HL-60/S4 treated with retinoic acid at 250 ng/mL for 4 days and 3 days (cell line): ENCODE measurements around the gene POLR3K.
"Not testable (repeated sequence)": the region's sequence is repeated elsewhere in the genome, so short reads cannot be mapped to it uniquely, and the experiment has no call there.

ENCODE experiments used
- in situ Hi-C: fragments of 300-500 bp; cut with MboI; formaldehyde crosslinking; loops from 2 replicates; pipeline ENCODE4 v1.7.0; 2022; ENCODE audit warnings: low sequenced_read_pairs

Gene POLR3K

GRCh38 chr16:47234-47633 lies 6.2 kb downstream of the POLR3K start:
- in situ Hi-C loops = no loop called here

- in situ Hi-C loops = not testable (repeated sequence)
Measured at GRCh38 chr16:46510-46909, 6.9 kb downstream of the POLR3K start.

GRCh38 chr16:45454-45853 lies 8.0 kb downstream of the POLR3K start:
- in situ Hi-C loops = no loop called here

GRCh38 chr16:44655-45054 lies 8.8 kb downstream of the POLR3K start:
- in situ Hi-C loops = no loop called here

GRCh38 chr16:43294-43693 lies 10.1 kb downstream of the POLR3K start:
- in situ Hi-C loops = no loop called here

- in situ Hi-C loops = no loop called here
Measured at GRCh38 chr16:42691-43090, 10.7 kb downstream of the POLR3K start.

GRCh38 chr16:42069-42457 lies 11.3 kb downstream of the POLR3K start:
- in situ Hi-C loops = no loop called here

- in situ Hi-C loops = no loop called here
Measured at GRCh38 chr16:41439-42068, 11.9 kb downstream of the POLR3K start.

- in situ Hi-C loops = no loop called here
Measured at GRCh38 chr16:38941-39892, 14.2 kb downstream of the POLR3K start.

GRCh38 chr16:38206-38605 lies 15.2 kb downstream of the POLR3K start:
- in situ Hi-C loops = not testable (repeated sequence)

GRCh38 chr16:37511-37910 lies 15.9 kb downstream of the POLR3K start:
- in situ Hi-C loops = no loop called here

- in situ Hi-C loops = no loop called here
Measured at GRCh38 chr16:36336-36984, 16.9 kb downstream of the POLR3K start.

- in situ Hi-C loops = no loop called here
Measured at GRCh38 chr16:35678-36305, 17.6 kb downstream of the POLR3K start.

- in situ Hi-C loops = no loop called here
Measured at GRCh38 chr16:35011-35677, 18.3 kb downstream of the POLR3K start.

GRCh38 chr16:34648-34987 lies 18.8 kb downstream of the POLR3K start:
- in situ Hi-C loops = no loop called here

- in situ Hi-C loops = no loop called here
Measured at GRCh38 chr16:33877-34647, 19.3 kb downstream of the POLR3K start.

- in situ Hi-C loops = not testable (repeated sequence)
Measured at GRCh38 chr16:33154-33876, 20.1 kb downstream of the POLR3K start.

GRCh38 chr16:30627-31026 lies 22.8 kb downstream of the POLR3K start:
- in situ Hi-C loops = not testable (repeated sequence)

GRCh38 chr16:25926-26348 lies 27.5 kb downstream of the POLR3K start:
- in situ Hi-C loops = not testable (repeated sequence)
